WTC11 (cell line): Measurements from ENCODE around the gene SHF. TPM values are rescaled to one million over a fixed set of nuclear protein-coding genes. Genes with fewer than 3 reads are reported as not detected.

Experiments used
- ATAC-seq: fragments of 200-7000 bp; cut with Tn5 transposase; 2 replicates; pipeline ENCODE4 v1.10.0; 2021; ENCODE audit warnings: mild to moderate bottlenecking, moderate library complexity
- CTCF ChIA-PET: fragments of 300-600 bp; sonication (Branson Sonifier 250); formaldehyde crosslinking; loops from one replicate; lab custom pipeline; 2021; ENCODE audit warnings: antibody characterized with exemption; lab: Charles Lee
- POLR2A ChIA-PET: fragments of 350-600 bp; sonication (Branson Sonifier 250); formaldehyde crosslinking; loops from one replicate; lab custom pipeline; 2021; ENCODE audit warnings: antibody characterized with exemption; lab: Charles Lee
- DNase-seq: peaks from one replicate; pipeline ENCODE4 v3.0.0; 2021; ENCODE audit warnings: low spot score
- H3K27ac Mint-ChIP-seq: 2 replicates; pipeline ENCODE4 v1.8.0; 2021; ENCODE audit warnings: mixed read lengths
- H3K27me3 Mint-ChIP-seq: 2 replicates; pipeline ENCODE4 v1.8.0; 2021; ENCODE audit warnings: low read depth, mild to moderate bottlenecking, moderate library complexity, mixed read lengths
- H3K36me3 Mint-ChIP-seq: 2 replicates; pipeline ENCODE4 v1.8.0; 2021; ENCODE audit warnings: mixed read lengths
- H3K4me1 Mint-ChIP-seq: 2 replicates; pipeline ENCODE4 v1.8.0; 2022; ENCODE audit warnings: mixed read lengths
- H3K4me3 Mint-ChIP-seq: 2 replicates; pipeline ENCODE4 v1.8.0; 2021; ENCODE audit warnings: mild to moderate bottlenecking, moderate library complexity, mixed read lengths
- H3K9me3 Mint-ChIP-seq: 2 replicates; pipeline ENCODE4 v1.8.0; 2021; ENCODE audit warnings: mixed read lengths
- CREM ChIP-seq: sonication (generic); formaldehyde crosslinking; IDR thresholded peaks from 2 replicates; pipeline ENCODE4 v1.8.1; 2022; ENCODE audit warnings: mild to moderate bottlenecking, missing genetic modification reagents, moderate library complexity
- ESRRA ChIP-seq: sonication (generic); formaldehyde crosslinking; IDR thresholded peaks from 2 replicates; pipeline ENCODE4 v1.8.1; 2022; ENCODE audit warnings: mild to moderate bottlenecking, missing genetic modification reagents, borderline replicate concordance
- HMGA2 ChIP-seq: fragments of 250-450 bp; sonication (Bioruptor Pico); IDR thresholded peaks from 2 replicates; pipeline ENCODE4 v1.4.0; 2021; ENCODE audit warnings: mild to moderate bottlenecking, moderate library complexity
- IRF2 ChIP-seq: sonication (generic); formaldehyde crosslinking; IDR thresholded peaks from 2 replicates; pipeline ENCODE4 v1.8.0; 2022; ENCODE audit warnings: low read depth, missing genetic modification reagents, borderline replicate concordance
- NFYB ChIP-seq: sonication (generic); formaldehyde crosslinking; conservative IDR thresholded peaks from 2 replicates; pipeline ENCODE4 v1.8.0; 2022; ENCODE audit warnings: low read depth, missing genetic modification reagents
- NR1H2 ChIP-seq: sonication (generic); formaldehyde crosslinking; IDR thresholded peaks from 2 replicates; pipeline ENCODE4 v1.9.0; 2021; ENCODE audit warnings: mild to moderate bottlenecking, moderate library complexity, missing genetic modification reagents
- OVOL2 ChIP-seq: fragments of 250-450 bp; sonication (Bioruptor Pico); IDR thresholded peaks from 2 replicates; pipeline ENCODE4 v1.9.0; 2021; ENCODE audit warnings: mild to moderate bottlenecking, borderline replicate concordance
- RELA ChIP-seq: sonication (generic); formaldehyde crosslinking; IDR thresholded peaks from 2 replicates; pipeline ENCODE4 v1.8.1; 2022; ENCODE audit warnings: missing genetic modification reagents, mild to moderate bottlenecking, borderline replicate concordance
- TCF7 ChIP-seq: sonication (generic); formaldehyde crosslinking; IDR thresholded peaks from 2 replicates; pipeline ENCODE4 v1.8.0; 2022; ENCODE audit warnings: mild to moderate bottlenecking, low read depth, missing genetic modification reagents, moderate library complexity
- TEAD1 ChIP-seq: sonication (generic); formaldehyde crosslinking; IDR thresholded peaks from 2 replicates; pipeline ENCODE4 v1.8.0; 2022; ENCODE audit warnings: mild to moderate bottlenecking, missing genetic modification reagents
- ZNF138 ChIP-seq: sonication (generic); formaldehyde crosslinking; conservative IDR thresholded peaks from 2 replicates; pipeline ENCODE4 v1.8.1; 2022; ENCODE audit warnings: mild to moderate bottlenecking, moderate library complexity, missing genetic modification reagents
- ZNF396 ChIP-seq: fragments of 250-450 bp; sonication (Bioruptor Pico); IDR thresholded peaks from 2 replicates; pipeline ENCODE4 v1.8.0; 2021; ENCODE audit warnings: mild to moderate bottlenecking, moderate library complexity, borderline replicate concordance
- ZNF671 ChIP-seq: fragments of 250-450 bp; sonication (Bioruptor Pico); IDR thresholded peaks from 2 replicates; pipeline ENCODE4 v1.8.0; 2021; ENCODE audit warnings: mild to moderate bottlenecking
- total RNA-seq: library from RNA; stranded (reverse); gene quantifications from 3 replicates; pipeline ENCODE4 v1.2.3, GENCODE V29; 2021
- TF ChIP-seq, protein P1 (sequence below): fragments of 250-450 bp; sonication (Bioruptor Pico); IDR thresholded peaks from 2 replicates; pipeline ENCODE4 v1.8.0; 2021; ENCODE audit warnings: mild to moderate bottlenecking
- TF ChIP-seq, protein P2 (sequence below): fragments of 250-450 bp; sonication (Bioruptor Pico); conservative IDR thresholded peaks from 2 replicates; pipeline ENCODE4 v1.9.0; 2021; ENCODE audit warnings: mild to moderate bottlenecking
- TF ChIP-seq, protein P3 (sequence below): sonication (generic); formaldehyde crosslinking; IDR thresholded peaks from 2 replicates; pipeline ENCODE4 v1.8.0; 2022; ENCODE audit warnings: mild to moderate bottlenecking, missing genetic modification reagents
- TF ChIP-seq, protein P4 (sequence below): sonication (generic); formaldehyde crosslinking; IDR thresholded peaks from 2 replicates; pipeline ENCODE4 v1.8.0; 2022; ENCODE audit warnings: missing genetic modification reagents
- TF ChIP-seq, protein P5 (sequence below): fragments of 250-450 bp; sonication (Bioruptor Pico); IDR thresholded peaks from 2 replicates; pipeline ENCODE4 v1.9.0; 2021; ENCODE audit warnings: mild to moderate bottlenecking
- TF ChIP-seq, protein P6 (sequence below): fragments of 200-600 bp; IDR thresholded peaks from 2 replicates; pipeline ENCODE4 v1.8.0; 2022; ENCODE audit warnings: antibody characterized with exemption
- TF ChIP-seq, protein P7 (sequence below): sonication (generic); formaldehyde crosslinking; IDR thresholded peaks from 2 replicates; pipeline ENCODE4 v1.8.1; 2023; ENCODE audit warnings: mild to moderate bottlenecking, missing genetic modification reagents

SHF gene
- total RNA-seq, 1 experiment from 2014 or later = 30.6 TPM

DNA sequence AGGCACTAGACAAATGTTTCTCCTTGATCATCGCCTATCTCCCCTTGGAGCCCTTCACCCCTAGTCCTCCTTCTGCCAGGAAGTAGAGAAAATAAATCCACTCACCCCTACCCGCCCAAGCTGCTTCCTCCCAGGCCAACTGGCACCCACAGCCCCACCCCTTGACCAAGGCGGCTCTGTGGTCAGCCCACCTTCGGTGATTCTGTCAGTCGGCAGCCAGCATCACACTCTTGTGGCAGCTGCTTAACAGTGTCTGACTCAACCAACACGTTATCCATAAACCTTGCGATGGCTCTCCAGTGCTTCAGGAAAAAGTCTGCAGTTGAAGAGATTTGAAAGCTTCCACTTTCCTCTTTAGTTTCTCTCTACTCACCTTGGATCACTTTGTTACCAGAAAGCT is 7.6 kb downstream of the SHF start:
- Mint-ChIP-seq H3K36me3 (peaks cover 28% of the 10 kb centered on the region), H3K4me3 (no peak overlapping the region), H3K4me1 (peaks cover 47% of the 10 kb centered on the region), H3K27me3 (no peaks in the 10 kb centered on the region; the same call in 1 of the 2 replicates), H3K27ac (no peak overlapping the region), H3K9me3 (no peaks in the 10 kb centered on the region)
- ChIA-PET POLR2A (interaction anchor here (0.6 to 0.8 kb wide), 3 partner anchors 9 to 54 kb away, joined by 3 to 7 read pairs (median 3); no protein-coding TSS in a partner anchor), CTCF (interaction anchor here (0.9 to 4.3 kb wide), 10 partner anchors 8 to 73 kb away, joined by 3 to 34 read pairs (median 5); partner anchors contain the start of gene SHF)
- no peak for ATAC-seq
- TF ChIP-seq TCF7 (CRISPR knock-in tag) = no peak
- TF ChIP-seq TEAD1 = no peak
- TF ChIP-seq, protein P1, sequence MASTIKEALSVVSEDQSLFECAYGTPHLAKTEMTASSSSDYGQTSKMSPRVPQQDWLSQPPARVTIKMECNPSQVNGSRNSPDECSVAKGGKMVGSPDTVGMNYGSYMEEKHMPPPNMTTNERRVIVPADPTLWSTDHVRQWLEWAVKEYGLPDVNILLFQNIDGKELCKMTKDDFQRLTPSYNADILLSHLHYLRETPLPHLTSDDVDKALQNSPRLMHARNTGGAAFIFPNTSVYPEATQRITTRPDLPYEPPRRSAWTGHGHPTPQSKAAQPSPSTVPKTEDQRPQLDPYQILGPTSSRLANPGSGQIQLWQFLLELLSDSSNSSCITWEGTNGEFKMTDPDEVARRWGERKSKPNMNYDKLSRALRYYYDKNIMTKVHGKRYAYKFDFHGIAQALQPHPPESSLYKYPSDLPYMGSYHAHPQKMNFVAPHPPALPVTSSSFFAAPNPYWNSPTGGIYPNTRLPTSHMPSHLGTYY = no peak
- TF ChIP-seq, protein P2, sequence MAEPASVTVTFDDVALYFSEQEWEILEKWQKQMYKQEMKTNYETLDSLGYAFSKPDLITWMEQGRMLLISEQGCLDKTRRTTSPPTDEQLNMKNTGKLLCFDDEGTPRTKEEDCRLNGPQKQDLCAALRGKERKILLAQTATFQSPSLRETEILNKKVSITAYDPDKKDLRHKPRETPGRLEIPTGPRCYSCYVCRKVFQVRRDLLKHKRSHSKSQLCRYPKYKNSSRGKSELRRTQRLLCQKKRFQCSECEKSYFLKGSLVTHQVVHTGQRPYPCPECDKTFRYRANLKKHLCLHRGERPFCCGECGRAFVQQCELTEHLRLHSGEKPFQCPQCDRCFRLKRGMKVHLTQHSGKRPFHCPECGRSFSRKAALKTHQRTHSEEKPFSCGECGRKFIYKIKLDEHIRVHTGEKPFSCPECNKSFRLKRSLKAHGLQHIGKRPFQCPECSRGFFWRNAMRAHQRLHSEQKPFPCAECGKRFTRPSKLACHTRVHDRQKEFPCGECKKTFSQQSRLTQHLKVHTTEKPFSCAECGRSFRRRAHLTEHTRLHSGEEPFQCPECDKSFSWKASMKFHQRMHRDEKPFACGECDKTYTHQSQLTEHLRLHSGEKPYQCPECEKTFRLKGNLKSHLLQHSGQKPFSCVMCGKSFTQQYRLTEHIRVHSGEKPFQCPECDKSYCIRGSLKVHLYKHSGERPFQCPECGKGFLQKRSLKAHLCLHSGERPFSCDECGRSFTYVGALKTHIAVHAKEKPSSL (CRISPR knock-in tag) = no peak
- no peak for TF ChIP-seq HMGA2 (CRISPR knock-in tag)
- TF ChIP-seq, protein P3, sequence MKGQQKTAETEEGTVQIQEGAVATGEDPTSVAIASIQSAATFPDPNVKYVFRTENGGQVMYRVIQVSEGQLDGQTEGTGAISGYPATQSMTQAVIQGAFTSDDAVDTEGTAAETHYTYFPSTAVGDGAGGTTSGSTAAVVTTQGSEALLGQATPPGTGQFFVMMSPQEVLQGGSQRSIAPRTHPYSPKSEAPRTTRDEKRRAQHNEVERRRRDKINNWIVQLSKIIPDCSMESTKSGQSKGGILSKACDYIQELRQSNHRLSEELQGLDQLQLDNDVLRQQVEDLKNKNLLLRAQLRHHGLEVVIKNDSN (CRISPR knock-in tag) = no peak
- TF ChIP-seq OVOL2 (CRISPR knock-in tag) = no peak
- TF ChIP-seq, protein P4, sequence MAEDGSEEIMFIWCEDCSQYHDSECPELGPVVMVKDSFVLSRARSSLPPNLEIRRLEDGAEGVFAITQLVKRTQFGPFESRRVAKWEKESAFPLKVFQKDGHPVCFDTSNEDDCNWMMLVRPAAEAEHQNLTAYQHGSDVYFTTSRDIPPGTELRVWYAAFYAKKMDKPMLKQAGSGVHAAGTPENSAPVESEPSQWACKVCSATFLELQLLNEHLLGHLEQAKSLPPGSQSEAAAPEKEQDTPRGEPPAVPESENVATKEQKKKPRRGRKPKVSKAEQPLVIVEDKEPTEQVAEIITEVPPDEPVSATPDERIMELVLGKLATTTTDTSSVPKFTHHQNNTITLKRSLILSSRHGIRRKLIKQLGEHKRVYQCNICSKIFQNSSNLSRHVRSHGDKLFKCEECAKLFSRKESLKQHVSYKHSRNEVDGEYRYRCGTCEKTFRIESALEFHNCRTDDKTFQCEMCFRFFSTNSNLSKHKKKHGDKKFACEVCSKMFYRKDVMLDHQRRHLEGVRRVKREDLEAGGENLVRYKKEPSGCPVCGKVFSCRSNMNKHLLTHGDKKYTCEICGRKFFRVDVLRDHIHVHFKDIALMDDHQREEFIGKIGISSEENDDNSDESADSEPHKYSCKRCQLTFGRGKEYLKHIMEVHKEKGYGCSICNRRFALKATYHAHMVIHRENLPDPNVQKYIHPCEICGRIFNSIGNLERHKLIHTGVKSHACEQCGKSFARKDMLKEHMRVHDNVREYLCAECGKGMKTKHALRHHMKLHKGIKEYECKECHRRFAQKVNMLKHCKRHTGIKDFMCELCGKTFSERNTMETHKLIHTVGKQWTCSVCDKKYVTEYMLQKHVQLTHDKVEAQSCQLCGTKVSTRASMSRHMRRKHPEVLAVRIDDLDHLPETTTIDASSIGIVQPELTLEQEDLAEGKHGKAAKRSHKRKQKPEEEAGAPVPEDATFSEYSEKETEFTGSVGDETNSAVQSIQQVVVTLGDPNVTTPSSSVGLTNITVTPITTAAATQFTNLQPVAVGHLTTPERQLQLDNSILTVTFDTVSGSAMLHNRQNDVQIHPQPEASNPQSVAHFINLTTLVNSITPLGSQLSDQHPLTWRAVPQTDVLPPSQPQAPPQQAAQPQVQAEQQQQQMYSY (CRISPR knock-in tag) = no peak
- TF ChIP-seq ZNF396 = no peak
- TF ChIP-seq RELA = no peak
- TF ChIP-seq IRF2 (CRISPR knock-in tag) = no peak
- no peak for DNase-seq

DNA sequence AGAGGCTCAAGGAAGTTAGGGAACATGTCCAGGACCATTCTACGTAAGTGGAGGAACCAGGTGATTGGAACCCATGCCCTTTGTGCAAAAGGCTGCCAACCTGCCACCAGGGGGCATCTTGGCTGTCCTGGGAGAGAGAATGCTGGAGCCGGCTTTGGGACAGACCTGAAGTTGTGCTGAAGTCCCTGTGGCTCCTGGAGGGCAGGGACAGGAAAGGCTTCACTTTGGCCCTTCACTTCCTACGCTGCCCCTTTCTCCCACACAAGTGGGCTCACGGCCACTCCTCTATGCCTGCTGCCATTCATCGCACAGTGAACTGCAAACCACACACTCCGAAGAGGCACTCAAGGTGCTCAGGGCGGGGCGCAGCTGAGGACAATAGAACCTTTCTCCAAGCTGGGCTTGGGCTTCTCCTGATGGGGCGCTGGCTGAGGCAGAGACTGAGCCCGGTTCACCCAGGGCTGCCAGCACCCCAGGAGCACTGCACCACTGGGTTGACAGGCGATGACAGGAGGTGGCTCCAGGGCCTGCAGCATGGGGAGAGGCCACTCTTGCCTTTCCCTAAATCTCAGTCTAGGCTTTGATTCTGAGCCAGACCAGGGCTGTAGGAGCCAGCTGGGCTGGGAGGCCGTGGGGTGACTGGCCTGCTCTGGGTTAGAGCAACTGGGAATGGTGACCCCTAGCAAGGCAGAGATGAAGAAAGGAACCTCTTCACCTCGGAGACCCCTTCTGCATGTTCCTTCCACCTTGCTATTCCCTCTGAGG is 8.4 kb downstream of the SHF start:
- peaks cover 34% of the 10 kb centered on the region for H3K36me3 Mint-ChIP-seq
- H3K27me3 Mint-ChIP-seq = no peaks in the 10 kb centered on the region; the same call in 1 of the 2 replicates
- ATAC-seq (peak; percentile 70), DNase-seq (peak; percentile 72)
- CTCF ChIA-PET = interaction anchor here (0.6 to 4.3 kb wide), 12 partner anchors 9 to 74 kb away, joined by 3 to 34 read pairs (median 5); partner anchors contain the start of gene SHF
- no peak overlapping the region for H3K4me3 Mint-ChIP-seq
- POLR2A ChIA-PET = interaction anchor here (1.0 kb wide), 1 partner anchor 11 kb away, joined by 3 read pairs; no protein-coding TSS in a partner anchor
- H3K9me3 Mint-ChIP-seq = no peaks in the 10 kb centered on the region
- no peak overlapping the region for H3K27ac Mint-ChIP-seq
- H3K4me1 Mint-ChIP-seq = peaks cover 41% of the 10 kb centered on the region
- TF ChIP-seq CREM (no peak), ESRRA (CRISPR knock-in tag) (no peak), ZNF138 (CRISPR knock-in tag) (no peak), ZNF671 (CRISPR knock-in tag) (no peak), NR1H2 (CRISPR knock-in tag) (no peak), NFYB (CRISPR knock-in tag) (no peak)
- TF ChIP-seq, protein P5, sequence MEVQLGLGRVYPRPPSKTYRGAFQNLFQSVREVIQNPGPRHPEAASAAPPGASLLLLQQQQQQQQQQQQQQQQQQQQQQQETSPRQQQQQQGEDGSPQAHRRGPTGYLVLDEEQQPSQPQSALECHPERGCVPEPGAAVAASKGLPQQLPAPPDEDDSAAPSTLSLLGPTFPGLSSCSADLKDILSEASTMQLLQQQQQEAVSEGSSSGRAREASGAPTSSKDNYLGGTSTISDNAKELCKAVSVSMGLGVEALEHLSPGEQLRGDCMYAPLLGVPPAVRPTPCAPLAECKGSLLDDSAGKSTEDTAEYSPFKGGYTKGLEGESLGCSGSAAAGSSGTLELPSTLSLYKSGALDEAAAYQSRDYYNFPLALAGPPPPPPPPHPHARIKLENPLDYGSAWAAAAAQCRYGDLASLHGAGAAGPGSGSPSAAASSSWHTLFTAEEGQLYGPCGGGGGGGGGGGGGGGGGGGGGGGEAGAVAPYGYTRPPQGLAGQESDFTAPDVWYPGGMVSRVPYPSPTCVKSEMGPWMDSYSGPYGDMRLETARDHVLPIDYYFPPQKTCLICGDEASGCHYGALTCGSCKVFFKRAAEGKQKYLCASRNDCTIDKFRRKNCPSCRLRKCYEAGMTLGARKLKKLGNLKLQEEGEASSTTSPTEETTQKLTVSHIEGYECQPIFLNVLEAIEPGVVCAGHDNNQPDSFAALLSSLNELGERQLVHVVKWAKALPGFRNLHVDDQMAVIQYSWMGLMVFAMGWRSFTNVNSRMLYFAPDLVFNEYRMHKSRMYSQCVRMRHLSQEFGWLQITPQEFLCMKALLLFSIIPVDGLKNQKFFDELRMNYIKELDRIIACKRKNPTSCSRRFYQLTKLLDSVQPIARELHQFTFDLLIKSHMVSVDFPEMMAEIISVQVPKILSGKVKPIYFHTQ (CRISPR knock-in tag) = no peak
- TF ChIP-seq, protein P6, sequence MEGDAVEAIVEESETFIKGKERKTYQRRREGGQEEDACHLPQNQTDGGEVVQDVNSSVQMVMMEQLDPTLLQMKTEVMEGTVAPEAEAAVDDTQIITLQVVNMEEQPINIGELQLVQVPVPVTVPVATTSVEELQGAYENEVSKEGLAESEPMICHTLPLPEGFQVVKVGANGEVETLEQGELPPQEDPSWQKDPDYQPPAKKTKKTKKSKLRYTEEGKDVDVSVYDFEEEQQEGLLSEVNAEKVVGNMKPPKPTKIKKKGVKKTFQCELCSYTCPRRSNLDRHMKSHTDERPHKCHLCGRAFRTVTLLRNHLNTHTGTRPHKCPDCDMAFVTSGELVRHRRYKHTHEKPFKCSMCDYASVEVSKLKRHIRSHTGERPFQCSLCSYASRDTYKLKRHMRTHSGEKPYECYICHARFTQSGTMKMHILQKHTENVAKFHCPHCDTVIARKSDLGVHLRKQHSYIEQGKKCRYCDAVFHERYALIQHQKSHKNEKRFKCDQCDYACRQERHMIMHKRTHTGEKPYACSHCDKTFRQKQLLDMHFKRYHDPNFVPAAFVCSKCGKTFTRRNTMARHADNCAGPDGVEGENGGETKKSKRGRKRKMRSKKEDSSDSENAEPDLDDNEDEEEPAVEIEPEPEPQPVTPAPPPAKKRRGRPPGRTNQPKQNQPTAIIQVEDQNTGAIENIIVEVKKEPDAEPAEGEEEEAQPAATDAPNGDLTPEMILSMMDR = peak; percentile 61; the same call in 1 of the 2 replicates
- TF ChIP-seq, protein P7, sequence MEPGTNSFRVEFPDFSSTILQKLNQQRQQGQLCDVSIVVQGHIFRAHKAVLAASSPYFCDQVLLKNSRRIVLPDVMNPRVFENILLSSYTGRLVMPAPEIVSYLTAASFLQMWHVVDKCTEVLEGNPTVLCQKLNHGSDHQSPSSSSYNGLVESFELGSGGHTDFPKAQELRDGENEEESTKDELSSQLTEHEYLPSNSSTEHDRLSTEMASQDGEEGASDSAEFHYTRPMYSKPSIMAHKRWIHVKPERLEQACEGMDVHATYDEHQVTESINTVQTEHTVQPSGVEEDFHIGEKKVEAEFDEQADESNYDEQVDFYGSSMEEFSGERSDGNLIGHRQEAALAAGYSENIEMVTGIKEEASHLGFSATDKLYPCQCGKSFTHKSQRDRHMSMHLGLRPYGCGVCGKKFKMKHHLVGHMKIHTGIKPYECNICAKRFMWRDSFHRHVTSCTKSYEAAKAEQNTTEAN = no peak
